Measurements from ENCODE around the gene C1orf226.

The C1orf226 gene

GRCh38 chr1:162384601-162385279 lies 3.2 kb downstream of the C1orf226 start:
- DNase-seq (ENCODE audit: low read depth in 2 of 2), result no peak

GRCh38 chr1:162385280-162385623 lies 3.7 kb downstream of the C1orf226 start:
- no peak for DNase-seq (ENCODE audit: low read depth in 2 of 2)

GRCh38 chr1:162385702-162386101 lies 4.2 kb downstream of the C1orf226 start:
- no peak for DNase-seq (ENCODE audit: low read depth in 2 of 2)

- DNase-seq (ENCODE audit: low read depth in 2 of 2), result no peak
These were observed 5.0 kb downstream of the C1orf226 start for GRCh38 chr1:162386292-162387225.

- DNase-seq (ENCODE audit: low read depth in 2 of 2), result no peak
These were observed 5.9 kb downstream of the C1orf226 start for GRCh38 chr1:162387226-162388082.

GRCh38 chr1:162388083-162388594 lies 6.6 kb downstream of the C1orf226 start:
- no peak for DNase-seq (ENCODE audit: low read depth in 2 of 2)

- DNase-seq (ENCODE audit: low read depth in 2 of 2), result no peak
These were observed 7.1 kb downstream of the C1orf226 start for GRCh38 chr1:162388615-162389014.

- no peak for DNase-seq (ENCODE audit: low read depth in 2 of 2)
These were observed 7.7 kb downstream of the C1orf226 start for GRCh38 chr1:162389021-162389818.

GRCh38 chr1:162389971-162390370 lies 8.4 kb downstream of the C1orf226 start:
- DNase-seq (ENCODE audit: low read depth in 2 of 2), result no peak

GRCh38 chr1:162390396-162391185 lies 9.1 kb downstream of the C1orf226 start:
- no peak for DNase-seq (ENCODE audit: low read depth in 2 of 2)

- no peak for DNase-seq (ENCODE audit: low read depth in 2 of 2)
These were observed 10.4 kb downstream of the C1orf226 start for GRCh38 chr1:162391790-162392563.

- DNase-seq (ENCODE audit: low read depth in 2 of 2), result no peak
These were observed 14.8 kb downstream of the C1orf226 start for GRCh38 chr1:162396201-162396906.

GRCh38 chr1:162397039-162397448 lies 15.5 kb downstream of the C1orf226 start:
- DNase-seq (ENCODE audit: low read depth in 2 of 2), result no peak

GRCh38 chr1:162397943-162398560 lies 16.5 kb downstream of the C1orf226 start:
- DNase-seq (ENCODE audit: low read depth in 2 of 2), result no peak

- no peak for DNase-seq (ENCODE audit: low read depth in 2 of 2)
These were observed 17.6 kb downstream of the C1orf226 start for GRCh38 chr1:162398999-162399580.

GRCh38 chr1:162400790-162401355 lies 19.3 kb downstream of the C1orf226 start:
- DNase-seq (ENCODE audit: low read depth in 2 of 2), result no peak

GRCh38 chr1:162404550-162405160 lies 23.1 kb downstream of the C1orf226 start:
- no peak for DNase-seq (ENCODE audit: low read depth in 2 of 2)

Measured in stimulated activated CD8-positive, alpha-beta memory T cell treated with anti-CD3 and anti-CD28 coated beads, Interleukin-7, amount 100 ng/mL, for 4 hours (primary cell).